ENCODE data around the gene B3GLCT.
"Not testable (repeated sequence)": the region's sequence is repeated elsewhere in the genome, so short reads cannot be mapped to it uniquely, and the experiment has no call there.

The B3GLCT gene

DNA sequence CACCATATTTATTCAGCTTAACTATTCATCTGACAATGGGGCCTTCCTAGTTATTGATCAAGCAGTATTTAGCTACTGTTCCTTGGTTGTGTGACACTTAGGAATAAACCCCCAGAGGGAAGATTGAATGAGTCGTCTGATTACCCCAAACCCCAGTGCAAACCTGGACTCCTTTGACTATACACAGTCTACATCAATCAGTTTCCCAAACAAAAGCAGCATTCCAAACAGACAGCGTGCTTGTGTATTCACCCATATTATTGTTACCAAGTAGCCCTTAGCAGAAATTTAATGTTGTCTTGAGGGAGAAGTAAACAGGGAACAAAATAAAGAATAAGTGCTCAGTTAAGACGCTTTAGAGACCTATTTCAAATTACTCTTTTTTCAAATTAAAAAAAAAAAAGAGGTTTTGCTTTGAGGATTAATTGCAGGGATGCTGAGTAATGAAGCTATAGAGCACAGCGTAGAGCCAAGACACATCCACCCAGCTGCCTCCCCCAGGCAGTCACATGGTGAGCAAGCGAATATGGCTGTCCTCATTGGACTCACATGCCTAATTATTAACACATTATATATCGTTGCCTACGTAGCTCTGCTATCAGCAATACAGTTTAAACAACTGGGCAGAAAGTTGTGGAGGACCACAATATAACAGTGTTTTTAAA lies 14.7 kb upstream of the B3GLCT start:
- no peak for DNase-seq

DNA sequence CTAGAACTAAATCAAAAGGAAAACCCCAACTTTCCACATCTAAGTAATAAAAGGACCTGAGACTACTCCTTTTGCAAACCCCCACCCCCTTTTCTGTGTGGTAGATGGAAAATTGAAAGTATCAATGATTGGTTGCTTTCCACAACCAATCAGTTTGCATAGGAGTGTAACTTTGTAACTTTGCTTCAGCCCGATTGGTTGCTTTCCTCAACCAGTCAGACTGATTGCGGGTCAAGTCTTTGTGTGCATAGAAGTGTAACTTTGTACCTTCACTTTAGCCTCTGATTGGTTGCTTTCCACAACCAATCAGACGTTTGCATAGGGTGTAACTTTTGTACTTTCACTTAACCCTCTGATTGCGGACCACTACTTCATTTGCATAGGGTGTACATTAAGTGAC lies 8.0 kb upstream of the B3GLCT start:
- DNase-seq, result no peak

DNA sequence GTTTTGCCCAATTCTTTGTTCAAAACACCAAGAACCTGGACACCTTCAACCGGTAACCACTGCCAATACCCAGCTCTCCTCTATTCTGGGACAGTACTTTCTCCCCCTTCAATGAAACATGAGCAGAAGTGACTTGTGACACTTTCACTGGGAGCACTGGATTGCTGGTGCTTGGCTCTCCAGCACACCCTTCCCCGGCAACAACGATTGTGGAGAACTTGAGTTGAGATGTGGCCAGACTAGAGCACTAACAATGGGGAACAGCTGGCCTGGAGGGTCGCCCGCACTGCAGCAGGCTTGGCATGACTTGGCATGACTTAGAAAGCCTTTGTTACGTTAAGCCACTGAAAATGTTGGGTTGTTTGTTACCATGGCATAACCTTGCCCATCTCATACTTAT lies 7.5 kb upstream of the B3GLCT start:
- DNase-seq, result no peak

DNA sequence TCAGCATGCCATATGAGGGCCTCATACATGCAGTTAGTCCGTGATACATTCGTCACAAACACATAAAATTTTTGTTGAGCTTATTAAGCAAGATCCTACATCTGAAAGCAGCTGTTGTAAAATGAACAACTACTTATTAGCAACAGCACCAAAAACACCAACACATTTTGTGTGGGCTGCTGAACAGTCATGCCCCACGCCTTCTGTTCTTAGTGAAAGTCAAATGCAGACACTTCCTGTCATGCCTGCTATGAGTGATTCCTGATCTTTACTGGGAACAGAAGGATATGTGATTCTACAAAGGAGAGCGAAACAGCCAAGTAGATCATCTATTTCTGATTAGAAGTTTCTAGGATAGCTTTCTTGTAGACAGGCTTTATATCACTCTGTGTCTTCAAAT lies 4.2 kb upstream of the B3GLCT start:
- DNase-seq, result no peak

DNA sequence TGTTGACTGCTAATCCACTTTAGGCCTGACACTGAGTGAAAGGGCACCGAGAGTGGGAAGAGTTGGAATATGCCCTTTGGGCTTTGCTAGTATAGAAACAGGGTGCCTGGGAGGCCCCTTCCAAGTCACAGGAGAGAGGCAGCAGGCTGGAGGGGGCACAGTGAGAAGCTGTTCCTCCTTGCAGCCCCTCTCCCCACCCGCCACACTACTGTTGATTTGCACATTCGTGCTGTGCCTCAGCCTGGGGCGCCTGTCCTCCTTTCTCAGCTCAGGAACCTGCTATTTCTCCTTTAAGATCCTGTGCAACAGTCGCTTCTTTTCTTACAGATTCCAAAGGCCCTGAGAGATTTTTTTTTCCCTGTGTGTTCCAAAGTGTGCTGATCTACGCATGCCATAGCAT lies 2.8 kb upstream of the B3GLCT start:
- DNase-seq, result no peak

DNA sequence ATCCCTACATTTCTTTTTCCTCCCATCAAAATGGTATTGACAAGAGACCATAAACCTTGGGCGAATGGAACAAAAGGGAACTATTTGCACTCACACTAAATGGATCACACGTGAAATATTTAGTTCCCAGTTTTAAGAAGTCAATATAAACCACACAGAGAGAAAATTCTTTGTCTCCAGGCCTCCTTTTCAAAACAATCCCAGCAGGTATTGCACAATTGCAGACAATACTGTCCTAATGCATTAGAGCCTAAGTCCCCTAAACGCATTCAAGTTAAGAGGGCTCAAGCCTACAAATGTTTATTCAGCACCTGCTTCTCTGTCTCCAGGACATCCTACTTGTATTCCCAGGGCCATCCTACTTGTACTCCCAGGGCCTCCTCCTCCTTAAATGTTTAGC lies 1.3 kb upstream of the B3GLCT start:
- DNase-seq, result no peak

DNA sequence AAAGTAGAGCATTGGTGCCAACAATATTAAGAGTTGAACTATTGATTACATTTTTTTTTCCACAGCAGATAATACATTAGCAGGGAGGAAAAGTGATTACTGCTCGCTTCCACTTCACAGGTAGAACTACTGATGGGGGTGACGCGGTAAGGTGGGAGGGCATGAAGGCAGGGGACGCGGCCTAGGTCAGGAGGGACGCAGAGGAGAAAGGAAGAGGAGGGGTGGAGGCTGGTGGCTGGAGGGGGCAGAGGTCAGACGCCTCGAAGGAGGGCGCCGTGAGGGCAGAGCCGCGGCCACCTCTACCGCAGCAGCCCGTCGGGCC lies 287 bp upstream of the B3GLCT start:
- no peak for DNase-seq

DNA sequence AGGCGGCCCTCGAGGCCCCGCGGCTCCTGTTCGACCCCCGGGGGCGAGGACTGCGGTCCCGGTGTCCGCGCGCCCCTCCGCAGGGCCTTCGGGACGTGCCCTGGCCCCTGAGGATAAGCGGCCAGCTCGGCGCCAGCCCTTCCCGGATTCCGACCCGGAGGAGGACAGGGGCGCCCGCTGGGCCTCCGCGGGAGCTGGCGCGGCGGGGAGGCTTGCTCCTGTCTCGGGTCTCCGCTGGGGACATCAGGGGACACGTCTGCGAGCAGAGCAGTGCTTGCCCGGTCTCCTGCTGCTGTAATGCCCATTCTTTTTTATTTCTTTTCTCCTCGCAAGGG lies 829 bp downstream of the B3GLCT start:
- peak; percentile 44 for DNase-seq

DNA sequence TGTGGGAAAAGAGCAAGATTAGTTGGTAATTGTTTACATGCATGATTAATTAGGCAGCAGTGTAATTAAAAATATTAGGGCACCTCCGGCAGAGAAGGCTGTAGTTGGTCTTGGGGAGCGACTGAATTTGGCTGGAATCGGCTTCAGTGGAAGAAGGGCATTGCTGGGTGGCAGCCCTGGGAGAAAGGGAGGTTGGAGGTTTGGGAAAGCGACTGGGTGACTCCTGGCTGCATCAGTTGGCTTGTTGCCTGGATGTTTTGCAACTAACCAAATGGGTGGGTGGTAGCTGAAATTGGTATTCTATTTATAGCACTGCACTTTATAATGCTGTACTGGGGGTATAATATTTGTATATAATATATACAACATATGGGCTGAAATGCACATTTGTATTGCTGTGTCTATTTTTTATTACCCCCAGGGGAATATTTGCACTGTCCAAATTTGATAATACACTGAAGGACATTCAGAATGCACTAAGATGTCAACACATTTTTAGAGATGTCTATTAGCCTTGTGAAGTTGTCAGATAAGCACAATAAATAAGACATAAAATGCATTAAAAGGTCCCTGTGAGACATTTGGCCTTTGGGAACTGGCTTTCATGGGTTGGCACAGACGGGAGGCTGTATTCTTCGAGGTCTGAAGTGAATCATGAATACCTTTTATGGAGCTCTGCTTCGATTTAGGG lies 1.7 kb downstream of the B3GLCT start:
- no peak for DNase-seq

DNA sequence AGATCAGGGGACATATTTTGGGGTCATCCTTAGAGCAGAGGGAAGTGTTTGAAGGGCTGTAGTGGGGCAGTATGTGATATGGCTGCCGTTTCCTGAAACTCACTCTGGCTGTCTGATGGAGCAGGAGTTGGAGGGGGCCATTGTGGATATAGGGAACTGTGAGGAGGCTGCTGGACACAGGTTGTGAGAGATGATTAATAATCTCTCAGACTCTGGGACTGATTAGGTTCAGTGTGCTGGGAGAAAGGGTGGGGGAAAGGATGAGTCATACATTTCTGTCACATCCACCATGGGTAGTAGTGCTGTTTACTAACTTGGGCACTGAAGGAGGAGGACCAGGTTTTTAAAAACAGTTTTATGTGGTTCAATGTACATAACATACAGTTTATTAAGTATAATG lies 4.8 kb downstream of the B3GLCT start:
- DNase-seq, result no peak

DNA sequence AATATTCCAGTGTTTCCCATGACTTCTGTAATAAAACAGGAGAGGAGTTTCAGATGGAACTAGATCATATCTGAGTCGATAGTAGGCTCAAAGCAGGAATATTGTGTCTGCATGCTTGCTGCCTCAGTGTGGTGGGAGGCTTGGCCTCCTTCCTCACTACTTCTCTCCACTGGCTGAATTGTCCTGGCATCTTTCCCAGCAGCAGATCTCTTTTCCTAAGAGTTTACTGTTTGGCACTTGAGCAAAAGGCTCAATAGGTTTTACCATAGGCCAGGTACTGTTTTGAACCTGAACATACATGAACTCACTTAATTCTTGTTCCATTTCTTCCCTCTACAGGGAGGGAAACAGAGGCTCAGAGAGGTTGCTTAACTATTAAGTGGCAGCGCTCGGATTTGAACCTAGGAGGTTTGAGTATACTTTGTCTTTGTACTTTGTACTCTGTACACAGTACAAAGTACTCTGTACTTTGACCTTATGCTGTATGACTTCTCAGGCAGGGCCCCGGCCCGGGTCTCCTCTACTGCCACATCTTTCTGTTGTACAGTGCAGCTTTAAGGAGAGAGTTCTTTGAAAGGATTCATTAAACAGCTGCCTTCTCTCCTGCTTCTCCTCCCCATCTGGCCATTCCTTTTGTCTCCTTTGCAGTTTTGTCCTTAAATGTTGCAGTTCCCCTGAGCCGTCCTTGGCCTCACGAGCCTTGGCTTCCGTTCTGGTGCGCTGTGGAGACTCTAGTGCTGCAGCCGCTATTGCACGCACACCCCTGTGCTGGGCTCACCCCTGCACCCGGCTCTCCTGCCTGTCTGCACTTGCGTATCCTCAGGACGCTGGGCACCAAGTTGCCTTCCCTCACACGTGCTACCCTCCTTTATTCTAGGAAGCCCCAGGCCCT lies 8.1 kb downstream of the B3GLCT start:
- no peak for DNase-seq

DNA sequence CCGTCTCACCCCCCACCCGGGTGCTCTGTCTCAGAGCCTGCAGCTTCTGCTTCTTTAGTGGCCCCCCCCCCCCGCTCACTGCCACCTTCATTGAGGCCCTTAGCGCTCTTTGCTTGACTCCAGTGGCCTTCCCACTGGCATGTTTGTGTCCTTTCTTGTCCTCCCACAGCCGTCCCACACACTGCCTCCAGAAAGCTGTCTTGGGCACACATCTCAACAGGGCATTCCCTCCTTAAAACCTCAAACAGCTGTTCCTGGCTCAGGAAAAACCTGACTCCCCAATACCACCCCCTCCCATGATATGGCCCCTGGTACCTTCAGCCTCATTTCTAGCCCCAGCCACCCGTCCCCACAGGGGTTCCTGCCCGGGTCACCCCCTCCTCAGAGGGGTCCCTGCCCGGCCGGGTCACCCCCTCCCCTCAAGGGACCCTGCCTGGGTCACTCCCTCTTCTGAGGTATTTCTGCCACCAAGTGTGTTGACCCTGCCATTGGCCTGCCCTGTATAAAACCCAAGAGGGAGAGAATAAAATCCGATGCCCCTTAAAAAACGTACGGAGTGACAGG lies 8.9 kb downstream of the B3GLCT start:
- no peak for DNase-seq

DNA sequence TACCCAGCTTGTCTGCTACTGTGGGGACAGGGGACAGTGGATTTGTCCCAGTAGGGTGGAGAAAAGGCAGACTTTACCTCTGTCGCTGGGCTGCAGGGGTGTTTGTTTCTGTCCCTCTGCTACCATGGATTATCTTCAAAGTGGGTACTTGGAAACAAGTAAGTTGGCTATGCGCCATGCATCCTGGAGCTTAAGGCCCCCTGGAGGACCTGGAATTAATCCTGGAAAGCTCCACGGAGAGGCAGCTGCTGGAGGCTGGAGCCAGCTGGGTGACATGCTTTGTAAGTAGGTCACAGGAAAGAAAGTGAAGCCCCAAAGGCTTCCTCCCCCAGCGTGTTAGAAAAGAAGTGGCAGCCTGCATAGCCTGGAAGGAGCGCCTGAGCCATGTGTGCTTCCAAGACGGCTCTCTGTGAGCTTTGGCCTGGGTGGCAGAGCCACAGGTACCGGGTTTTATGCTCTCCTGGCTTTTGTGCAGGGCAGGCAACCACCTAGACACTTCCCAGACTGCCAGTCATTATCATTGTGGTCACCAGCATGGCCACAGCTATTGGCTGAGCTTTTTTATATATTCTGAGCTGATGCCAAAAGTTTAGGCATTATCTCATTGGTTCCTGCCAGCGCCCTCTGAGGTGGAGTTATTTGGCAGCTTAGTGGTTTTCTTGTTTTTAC lies 9.5 kb downstream of the B3GLCT start:
- no peak for DNase-seq

DNA sequence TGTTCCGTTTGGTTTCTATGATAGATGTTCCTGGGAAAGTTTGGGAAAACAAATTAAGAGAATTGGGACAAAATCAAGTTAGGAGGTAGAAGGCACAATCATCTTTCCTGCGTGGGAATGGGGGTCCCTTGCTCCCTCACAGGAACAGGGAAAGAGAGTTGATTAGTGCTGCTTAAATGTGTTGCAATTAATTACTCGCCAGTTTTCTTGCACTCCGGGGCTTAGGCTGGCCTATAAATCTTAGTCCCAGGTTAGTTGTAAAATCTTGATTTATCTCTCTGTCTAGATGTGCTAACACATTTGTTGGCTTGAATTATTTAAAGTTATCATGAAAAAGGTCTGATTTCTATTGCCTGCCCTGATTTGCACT lies 10.1 kb downstream of the B3GLCT start:
- DNase-seq, result no peak

DNA sequence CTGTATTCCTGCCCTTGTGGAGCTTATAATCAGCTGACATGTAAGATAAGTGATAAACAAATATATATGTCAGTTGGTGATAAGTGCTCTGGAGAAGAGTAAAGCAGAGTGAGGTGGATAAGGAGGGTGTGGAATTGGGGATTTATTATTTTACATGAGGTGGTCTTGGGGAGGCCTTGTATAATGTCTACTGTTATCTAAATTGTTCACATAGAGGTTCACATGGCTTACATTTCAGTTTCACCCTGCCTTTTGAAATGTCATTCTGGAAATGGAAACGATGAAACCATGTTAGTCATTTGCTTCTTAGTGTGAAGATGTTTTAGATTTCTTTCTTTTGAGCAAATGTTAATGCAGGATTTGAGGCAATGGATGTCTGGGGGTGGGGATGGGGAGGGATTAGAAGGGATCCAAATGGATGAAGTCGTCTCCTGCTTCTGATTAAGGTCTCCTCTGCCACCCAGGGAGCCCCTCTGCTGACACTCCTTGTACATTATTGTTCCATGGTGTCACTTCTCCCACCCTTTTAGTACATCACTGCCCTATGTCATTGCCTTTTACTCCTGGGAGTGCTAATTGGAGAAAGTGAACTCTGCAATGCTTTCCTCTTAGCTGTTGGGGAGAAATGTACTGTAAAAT lies 14.0 kb downstream of the B3GLCT start:
- no peak for DNase-seq

DNA sequence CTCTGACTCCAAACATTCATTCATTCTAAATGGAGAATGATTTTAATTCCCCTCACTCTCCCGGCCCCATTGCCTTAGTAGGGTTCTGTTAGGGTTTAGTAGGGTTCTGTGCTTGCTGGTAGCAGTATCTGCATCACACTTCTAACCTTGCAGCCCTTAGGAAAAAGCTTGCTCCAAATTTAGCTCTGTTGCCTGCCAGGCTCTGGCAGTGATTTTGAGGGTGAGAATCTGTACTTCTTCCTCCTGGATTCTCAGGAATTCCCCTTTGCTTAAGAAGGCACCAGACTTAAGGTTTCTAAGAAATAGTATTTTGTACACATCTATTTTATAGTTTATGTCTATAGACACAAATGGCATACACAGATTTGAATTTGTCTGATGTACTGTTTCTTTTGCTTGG lies 14.7 kb downstream of the B3GLCT start:
- DNase-seq, result no peak

DNA sequence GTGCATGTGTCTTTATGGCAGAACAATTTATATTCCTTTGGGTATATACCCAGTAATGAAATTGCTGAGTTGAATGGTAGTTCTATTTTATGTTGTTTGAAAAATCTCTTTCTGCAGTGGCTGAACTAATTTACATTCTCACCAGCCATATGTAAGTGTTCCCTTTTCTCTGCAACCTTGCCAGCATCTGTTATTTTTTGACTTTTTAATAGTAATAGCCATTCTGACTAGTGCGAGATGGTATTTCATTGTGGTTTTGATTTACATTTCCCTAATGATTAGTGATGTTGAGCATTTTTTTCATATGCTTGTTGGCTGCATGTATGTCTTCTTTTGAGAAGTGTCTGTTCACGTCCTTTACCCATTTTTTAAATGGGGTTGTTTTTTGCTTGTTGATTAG lies 17.1 kb downstream of the B3GLCT start:
- DNase-seq, result not testable (repeated sequence)

DNA sequence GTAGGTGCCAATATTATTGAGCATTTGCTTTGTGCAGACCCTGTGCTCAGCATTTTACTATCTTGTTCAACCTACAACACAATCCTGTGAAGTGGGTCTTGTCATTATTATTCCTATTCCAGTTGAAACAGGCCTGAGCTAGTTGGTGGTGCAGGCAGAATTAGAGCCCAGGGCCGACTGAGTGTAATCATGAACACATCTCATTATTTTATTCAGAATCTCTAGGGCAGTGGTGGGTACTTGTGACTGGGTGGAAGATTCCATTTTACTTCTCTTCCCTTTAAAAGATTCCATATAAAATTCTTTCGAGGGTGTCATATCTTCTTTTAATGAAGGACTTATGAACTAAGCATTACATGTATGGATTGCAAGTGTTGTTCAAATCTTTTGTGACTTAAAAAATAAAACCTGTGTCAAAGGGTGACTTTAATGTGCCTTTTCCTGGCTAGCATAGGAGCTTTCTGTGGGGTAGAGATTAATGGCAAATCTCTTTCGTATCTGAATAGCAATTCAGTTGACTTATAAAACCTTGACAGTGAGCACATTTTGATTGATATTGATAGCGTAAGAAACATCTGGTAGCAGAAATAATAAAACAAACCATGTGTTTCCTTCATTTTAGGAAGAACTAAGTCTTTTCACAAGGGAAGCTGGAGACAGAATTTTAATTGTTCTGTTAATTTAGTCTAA lies 20.3 kb downstream of the B3GLCT start:
- DNase-seq, result no peak

DNA sequence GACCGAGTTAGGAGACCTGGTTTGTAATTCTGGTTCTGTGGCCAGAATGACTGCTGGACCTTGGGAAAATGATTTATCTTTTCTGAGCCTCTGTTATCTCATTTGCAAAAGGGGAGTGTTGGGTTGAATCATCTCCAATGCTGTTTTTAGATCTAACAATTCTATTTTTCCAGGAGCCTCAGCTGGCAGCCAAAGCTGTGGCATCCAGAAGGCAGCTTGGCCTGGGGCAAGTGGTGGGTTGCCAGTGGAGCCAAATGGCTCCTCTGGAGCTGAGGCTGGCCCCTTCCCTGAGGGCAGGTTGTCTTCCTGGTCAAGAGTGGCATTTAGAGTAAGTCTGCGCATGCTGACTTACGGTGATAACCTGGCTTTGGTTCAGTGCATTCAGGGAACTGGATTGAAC lies 21.3 kb downstream of the B3GLCT start:
- no peak for DNase-seq

DNA sequence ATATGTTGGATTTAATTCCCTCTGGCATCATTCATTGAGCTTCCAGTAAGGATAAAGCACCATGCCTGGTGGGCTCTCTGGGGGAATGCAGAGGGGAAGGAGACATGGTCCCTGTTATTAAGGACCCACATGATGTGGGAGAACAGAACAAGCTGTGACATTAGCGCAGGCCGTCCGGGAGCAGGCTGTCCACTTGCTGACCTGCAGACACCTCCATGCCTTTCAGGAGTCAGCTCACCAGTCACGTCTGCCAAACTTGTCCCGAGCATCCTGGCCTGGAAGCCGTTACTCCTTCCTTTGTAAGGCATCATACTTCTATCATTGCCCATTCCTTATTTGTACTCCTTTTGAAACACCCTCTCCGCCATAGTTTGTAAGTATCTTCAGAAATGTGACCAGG lies 23.4 kb downstream of the B3GLCT start:
- DNase-seq, result no peak

DNA sequence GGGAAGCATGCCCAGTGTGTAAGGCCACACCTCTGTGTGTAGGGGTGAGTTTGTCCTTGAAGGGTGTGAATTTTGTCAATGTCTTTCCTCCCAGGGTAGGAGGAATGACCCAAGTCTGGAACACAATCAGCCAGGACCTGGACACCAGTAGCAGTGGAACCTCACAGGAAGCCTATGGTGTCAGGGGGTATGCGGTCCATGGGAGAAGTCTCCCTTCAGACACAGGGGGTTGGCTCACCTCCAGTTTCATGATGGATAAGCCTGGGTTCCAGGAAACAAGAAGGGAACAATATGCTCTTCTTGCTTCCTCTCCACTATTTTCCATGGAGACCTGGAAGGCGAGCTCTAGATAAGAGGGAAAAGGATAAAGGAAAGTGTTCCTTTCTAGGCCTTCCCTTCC lies 23.9 kb downstream of the B3GLCT start:
- no peak for DNase-seq

DNA sequence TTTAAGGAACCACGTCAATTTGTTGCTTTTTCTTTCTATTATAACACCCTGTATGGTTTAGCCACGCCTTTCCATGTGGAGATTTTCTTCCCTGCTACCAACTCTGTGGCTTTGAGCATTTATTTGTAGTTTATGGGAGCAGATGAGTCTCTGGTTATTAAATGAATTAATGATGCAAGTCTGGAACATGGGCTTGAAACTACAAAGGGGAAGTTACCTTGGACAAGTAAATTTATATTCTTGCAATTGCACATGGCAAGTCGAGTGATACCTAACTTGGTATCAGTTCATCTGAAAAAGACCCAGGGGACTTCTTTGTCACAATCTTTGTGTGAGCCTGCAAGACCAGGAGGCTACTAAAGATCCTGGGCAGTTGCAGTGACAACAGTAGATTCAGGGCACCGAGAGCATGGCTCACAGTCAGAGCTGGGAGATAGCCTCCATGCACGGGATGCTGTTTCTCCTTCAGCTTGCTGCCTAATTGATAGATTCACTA lies 24.4 kb downstream of the B3GLCT start:
- no peak for DNase-seq
